Measurements from ENCODE around the gene LRRN2.

LRRN2 gene

GRCh38 chr1:204652497-204652896 lies 33.0 kb downstream of the LRRN2 start:
- TF ChIP-seq POLR2A (IDR thresholded peaks at IDR 0.05; ENCODE audit: low read length): no peak
- no peak for TF ChIP-seq GATA1 (IDR thresholded peaks at IDR 0.05; ENCODE audit: low read depth, low read length)
- DNase-seq: no peak

GRCh38 chr1:204651843-204652421 lies 33.6 kb downstream of the LRRN2 start:
- TF ChIP-seq POLR2A (IDR thresholded peaks at IDR 0.05; ENCODE audit: low read length) (no peak), GATA1 (IDR thresholded peaks at IDR 0.05; ENCODE audit: low read depth, low read length) (no peak)
- no peak for DNase-seq

- DNase-seq: no peak
- no peak for TF ChIP-seq GATA1 (IDR thresholded peaks at IDR 0.05; ENCODE audit: low read depth, low read length)
- no peak for TF ChIP-seq POLR2A (IDR thresholded peaks at IDR 0.05; ENCODE audit: low read length)
Measured at GRCh38 chr1:204650911-204651570, 34.5 kb downstream of the LRRN2 start.

DNA sequence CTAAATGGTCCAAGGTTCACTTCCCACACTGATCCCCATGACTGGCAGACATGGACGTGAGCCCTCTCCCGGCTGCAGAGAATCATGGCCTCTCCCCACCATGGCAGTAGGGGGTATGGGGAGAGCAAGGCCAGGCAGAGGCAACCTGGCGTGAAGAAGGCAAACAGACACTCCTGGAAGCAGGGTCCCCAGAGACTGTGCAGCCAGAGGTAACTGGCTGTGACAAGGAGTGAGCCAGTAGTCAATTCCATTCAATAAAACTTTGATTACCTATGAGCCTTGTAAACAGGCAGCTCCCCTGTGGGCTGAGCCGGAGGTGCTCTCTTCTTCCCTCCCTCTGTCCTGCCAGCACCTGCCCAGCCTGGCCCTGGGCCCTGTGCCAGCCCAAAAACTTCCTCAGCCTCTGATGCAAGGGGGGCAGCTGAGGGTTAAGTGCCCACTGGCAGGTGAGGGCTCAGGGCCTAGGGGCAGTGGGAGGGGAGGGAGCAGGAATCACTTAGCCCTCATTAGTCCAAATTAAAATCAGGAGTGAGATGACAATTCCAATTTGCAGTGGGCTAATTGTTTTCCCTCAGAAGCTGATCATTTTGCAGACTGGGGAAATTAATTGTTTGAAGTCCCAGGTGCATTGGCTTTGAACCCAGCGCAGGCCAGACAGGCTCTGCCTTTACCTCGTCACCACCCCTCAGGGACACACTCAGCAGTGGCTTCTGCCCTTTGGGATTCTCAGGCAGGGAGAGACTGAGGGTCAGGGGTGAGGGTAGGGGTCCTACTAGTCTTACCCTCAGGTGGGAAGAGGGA lies 35.6 kb downstream of the LRRN2 start:
- TF ChIP-seq GATA1 (IDR thresholded peaks at IDR 0.05; ENCODE audit: low read depth, low read length) (no peak), POLR2A (IDR thresholded peaks at IDR 0.05; ENCODE audit: low read length) (no peak)

DNA sequence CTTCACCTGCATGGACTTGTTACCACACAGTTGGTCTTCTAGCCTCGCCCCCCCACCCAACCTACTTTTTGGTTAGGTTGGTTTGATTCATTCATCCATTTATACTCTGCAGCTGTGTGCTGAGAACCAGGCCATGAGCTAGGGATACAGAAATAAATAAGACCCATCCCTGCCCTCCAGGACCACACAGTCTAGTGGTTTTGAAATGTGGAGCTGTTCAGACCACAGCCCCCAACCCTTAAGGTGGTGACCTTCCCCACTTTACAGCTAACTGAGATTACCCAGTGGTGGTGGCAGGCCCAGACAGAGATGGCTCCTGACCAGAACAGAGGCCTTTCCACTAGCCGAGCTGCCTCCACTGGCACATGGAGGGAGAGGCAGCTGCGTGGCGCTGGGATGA lies 37.0 kb downstream of the LRRN2 start:
- no peak for DNase-seq
- no peak for TF ChIP-seq POLR2A (IDR thresholded peaks at IDR 0.05; ENCODE audit: low read length)
- TF ChIP-seq GATA1 (IDR thresholded peaks at IDR 0.05; ENCODE audit: low read depth, low read length): no peak

More for the DNA sequence above, 35.6 kb downstream of the LRRN2 start:
- DNase-seq: no peak

DNA sequence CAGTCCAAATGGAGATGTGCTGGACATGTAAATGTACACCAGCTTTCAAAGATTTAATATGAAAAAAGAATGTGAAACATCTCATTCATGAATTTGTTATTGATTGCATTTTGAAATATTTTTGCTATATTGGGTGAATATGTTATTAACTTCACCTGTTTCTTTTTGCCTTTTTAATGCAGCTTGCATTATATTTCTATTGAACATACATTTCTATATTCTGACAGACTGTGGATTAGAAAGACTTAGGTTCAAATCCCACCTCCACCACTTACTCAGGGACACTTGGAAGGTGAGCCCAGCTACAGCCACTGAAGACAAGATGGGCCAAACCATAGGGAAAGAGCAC lies 37.8 kb downstream of the LRRN2 start:
- TF ChIP-seq POLR2A (IDR thresholded peaks at IDR 0.05; ENCODE audit: low read length): no peak
- TF ChIP-seq GATA1 (IDR thresholded peaks at IDR 0.05; ENCODE audit: low read depth, low read length): no peak
- DNase-seq: no peak

DNA sequence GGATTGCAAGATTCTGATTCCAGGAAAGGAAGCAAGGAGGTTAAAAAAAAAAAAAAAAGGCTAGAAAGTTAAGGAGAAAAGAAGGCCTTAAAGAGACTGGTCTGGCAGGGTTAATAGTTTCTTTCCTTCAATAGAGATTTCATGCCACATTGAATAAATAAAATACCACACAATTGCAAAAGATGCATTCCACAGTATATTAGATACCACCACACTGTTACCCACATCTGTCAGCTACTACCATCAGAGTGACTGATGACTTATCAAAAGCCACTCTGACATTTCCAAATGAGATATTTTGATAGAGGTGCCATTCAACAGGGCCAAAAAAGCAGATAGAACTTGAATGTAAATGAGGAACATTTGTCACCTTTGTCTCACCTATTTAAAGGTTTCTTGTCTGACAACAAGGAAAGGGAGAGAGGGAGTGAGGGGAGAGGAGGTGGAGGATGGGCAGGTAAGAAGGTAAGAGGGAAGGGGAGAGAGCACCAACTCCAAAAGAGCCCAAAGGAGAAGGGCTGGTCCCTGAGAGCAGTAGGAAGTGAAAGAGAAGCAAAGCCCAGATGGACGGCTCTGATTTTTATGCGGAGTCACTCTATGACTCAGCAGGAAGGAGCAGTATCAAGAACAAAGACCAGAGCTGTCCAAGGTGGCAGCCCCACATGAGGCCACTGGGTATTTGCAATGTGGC lies 38.3 kb downstream of the LRRN2 start:
- peak; percentile 81 to 86 for DNase-seq
- TF ChIP-seq GATA1 (IDR thresholded peaks at IDR 0.05; ENCODE audit: low read depth, low read length): no peak
- TF ChIP-seq POLR2A (IDR thresholded peaks at IDR 0.05; ENCODE audit: low read length): no peak

GRCh38 chr1:204645666-204646065 lies 39.9 kb downstream of the LRRN2 start:
- TF ChIP-seq POLR2A (IDR thresholded peaks at IDR 0.05; ENCODE audit: low read length): no peak
- TF ChIP-seq GATA1 (IDR thresholded peaks at IDR 0.05; ENCODE audit: low read depth, low read length): no peak
- no peak for DNase-seq

DNA sequence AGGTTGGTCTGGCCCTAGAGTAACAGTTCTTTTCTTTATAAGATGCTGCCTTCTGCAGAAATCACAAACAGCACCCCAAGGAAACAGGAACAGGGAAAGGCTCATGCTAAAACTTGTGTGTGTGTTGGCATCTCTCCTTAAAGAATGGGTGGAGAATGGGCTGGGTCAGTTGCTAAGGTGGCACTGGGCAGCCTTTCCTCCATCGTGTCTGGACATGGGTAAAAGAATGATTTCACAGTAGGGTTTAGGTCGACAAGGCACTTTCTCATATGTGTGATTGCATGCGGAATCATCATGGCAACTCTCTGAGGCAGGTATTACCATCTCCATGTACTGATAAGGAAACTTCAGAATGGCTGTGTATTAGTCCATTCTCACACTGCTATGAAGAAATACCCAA lies 40.3 kb downstream of the LRRN2 start:
- no peak for DNase-seq
- TF ChIP-seq POLR2A (IDR thresholded peaks at IDR 0.05; ENCODE audit: low read length) (no peak), GATA1 (IDR thresholded peaks at IDR 0.05; ENCODE audit: low read depth, low read length) (no peak)

DNA sequence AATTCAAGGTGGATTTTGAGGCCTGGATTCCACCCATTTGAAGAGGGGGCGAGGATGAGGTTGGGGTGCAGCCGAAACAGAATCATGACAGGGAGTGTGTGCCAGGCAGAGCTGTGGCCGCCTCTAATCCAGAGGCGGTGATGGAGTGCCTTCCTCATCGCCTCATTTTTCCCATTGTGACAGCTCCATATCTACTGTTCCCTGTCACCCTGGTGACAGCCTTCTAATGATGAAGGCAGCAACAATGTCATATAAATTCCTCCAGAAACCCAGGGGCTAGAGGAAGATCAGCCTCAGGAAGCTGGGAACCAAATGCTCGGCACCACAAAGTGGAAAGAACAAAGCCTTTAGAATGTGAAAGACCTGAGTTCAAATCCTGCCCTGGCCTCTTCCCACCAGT lies 42.0 kb downstream of the LRRN2 start:
- TF ChIP-seq POLR2A (IDR thresholded peaks at IDR 0.05; ENCODE audit: low read length) (no peak), GATA1 (IDR thresholded peaks at IDR 0.05; ENCODE audit: low read depth, low read length) (no peak)
- no peak for DNase-seq

GRCh38 chr1:204641936-204642335 lies 43.6 kb downstream of the LRRN2 start:
- TF ChIP-seq GATA1 (IDR thresholded peaks at IDR 0.05; ENCODE audit: low read depth, low read length) (no peak), POLR2A (IDR thresholded peaks at IDR 0.05; ENCODE audit: low read length) (no peak)
- no peak for DNase-seq

GRCh38 chr1:204641455-204641854 lies 44.1 kb downstream of the LRRN2 start:
- no peak for DNase-seq
- TF ChIP-seq POLR2A (IDR thresholded peaks at IDR 0.05; ENCODE audit: low read length) (no peak), GATA1 (IDR thresholded peaks at IDR 0.05; ENCODE audit: low read depth, low read length) (no peak)

GRCh38 chr1:204640578-204640977 lies 45.0 kb downstream of the LRRN2 start:
- no peak for DNase-seq
- TF ChIP-seq GATA1 (IDR thresholded peaks at IDR 0.05; ENCODE audit: low read depth, low read length) (no peak), POLR2A (IDR thresholded peaks at IDR 0.05; ENCODE audit: low read length) (no peak)

DNA sequence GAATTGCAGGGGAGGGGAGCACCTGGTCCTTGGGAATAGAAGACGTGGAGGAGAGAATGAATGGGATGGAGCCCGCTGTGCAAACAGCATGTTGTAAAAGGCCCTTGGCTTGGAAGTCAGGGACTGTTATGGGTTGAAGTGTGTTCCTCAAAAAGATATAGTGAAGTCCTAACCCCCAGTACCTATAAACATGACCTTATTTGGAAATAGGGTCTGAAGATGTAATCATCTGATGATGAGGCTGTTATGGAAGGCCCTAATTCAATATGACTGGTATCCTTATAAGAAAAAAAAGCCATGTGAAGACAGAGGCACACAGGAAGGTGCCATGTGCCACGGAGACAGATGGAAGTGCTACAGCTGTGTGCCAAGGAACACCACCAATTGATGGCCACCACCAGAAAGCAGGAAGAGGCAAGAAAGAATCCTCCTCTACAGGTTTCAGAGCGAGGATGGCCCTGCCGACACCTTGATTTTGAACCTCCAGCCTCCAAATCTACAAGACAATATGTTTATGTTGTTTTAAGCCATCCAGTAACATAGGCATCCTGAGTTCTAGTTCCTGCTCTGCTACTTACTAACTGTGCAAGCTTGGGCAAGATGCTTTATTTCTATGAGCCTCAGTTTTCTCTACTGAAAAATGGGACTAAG lies 51.2 kb downstream of the LRRN2 start:
- DNase-seq: no peak
- TF ChIP-seq POLR2A (IDR thresholded peaks at IDR 0.05; ENCODE audit: low read length): no peak
- no peak for TF ChIP-seq GATA1 (IDR thresholded peaks at IDR 0.05; ENCODE audit: low read depth, low read length)
